ENCODE results near the gene CIRBP.

CIRBP gene

DNA sequence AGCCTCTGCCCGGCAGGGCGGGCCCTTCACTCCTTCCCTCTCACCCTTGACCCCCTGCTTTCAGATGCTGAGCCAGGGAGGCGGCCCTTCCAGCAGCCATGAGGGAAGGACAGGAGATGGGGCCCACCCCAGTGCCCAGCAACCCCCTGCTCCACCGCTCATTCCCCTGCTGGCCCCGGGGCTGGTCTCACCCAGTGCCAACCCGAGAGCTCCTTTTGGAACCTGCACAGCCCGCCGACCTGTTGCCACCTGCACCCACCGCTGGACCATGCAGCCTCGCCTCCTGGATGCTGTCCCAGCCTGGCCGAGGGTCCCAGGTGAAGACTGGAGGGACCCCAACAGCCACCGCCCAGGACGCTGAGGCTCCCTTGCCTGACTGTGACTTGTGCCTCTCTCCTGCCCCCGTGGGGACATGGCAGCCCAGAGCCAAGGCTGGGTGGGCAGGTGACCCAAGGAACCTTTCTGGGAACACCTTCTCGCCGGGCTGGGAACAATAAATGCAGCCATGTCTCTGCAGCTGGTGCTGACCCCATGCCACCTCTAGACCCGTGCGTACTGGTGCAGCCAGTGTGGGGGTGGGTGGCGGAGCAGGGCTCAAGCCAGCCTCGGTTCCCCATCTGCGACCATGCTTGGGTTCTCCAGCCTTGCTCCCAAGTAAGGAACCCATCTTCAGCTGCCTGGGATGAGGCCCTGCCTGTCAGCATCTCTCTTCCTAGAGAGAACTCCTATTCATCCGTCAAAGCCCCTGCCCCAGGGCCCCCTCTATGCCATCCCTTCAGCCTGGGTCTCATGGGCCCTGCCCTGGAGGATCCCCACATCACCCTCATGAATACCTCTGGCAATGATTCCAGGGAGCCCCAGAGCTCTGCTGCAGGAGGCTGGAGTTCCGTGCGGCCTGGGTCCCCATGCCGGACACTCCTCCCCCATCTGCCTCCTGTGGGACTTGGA is 9.9 kb downstream of the CIRBP start:
- peaks cover 24% of the 10 kb centered on the region for H3K36me3 ChIP-seq (replicated peaks; ENCODE audit: low read depth, low read length)
- peaks cover 17% of the 10 kb centered on the region for H3K4me1 ChIP-seq (ENCODE audit: low read length)
- TF ChIP-seq EZH2phosphoT487 (IDR thresholded peaks at IDR 0.05; ENCODE audit: low read depth) = no peak

GRCh38 chr19:1279782-1280341 is 10.7 kb downstream of the CIRBP start:
- Histone ChIP-seq H3K27ac (ENCODE audit: low read length) (no peak overlapping the region), H3K4me2 (ENCODE audit: low read length) (no peak overlapping the region), H3K9me3 (ENCODE audit: insufficient read depth, low read length) (no peaks in the 10 kb centered on the region), H4K20me1 (ENCODE audit: insufficient read depth, low read length) (peaks cover 5% of the 10 kb centered on the region; the same call in 1 of the 2 replicates), H3K9ac (ENCODE audit: low read length) (no peak overlapping the region), H2AFZ (ENCODE audit: low read depth, low read length) (no peak overlapping the region), H3K27me3 (ENCODE audit: low read depth, low read length) (peaks cover 9% of the 10 kb centered on the region; the same call in 1 of the 2 replicates), H3K4me3 (ENCODE audit: low read length) (no peak overlapping the region), H3K4me1 (ENCODE audit: low read length) (peaks cover 12% of the 10 kb centered on the region), H3K79me2 (ENCODE audit: low read length) (peaks cover 16% of the 10 kb centered on the region), H3K36me3 (replicated peaks; ENCODE audit: low read depth, low read length) (peaks cover 15% of the 10 kb centered on the region)
- TF ChIP-seq, protein P1, sequence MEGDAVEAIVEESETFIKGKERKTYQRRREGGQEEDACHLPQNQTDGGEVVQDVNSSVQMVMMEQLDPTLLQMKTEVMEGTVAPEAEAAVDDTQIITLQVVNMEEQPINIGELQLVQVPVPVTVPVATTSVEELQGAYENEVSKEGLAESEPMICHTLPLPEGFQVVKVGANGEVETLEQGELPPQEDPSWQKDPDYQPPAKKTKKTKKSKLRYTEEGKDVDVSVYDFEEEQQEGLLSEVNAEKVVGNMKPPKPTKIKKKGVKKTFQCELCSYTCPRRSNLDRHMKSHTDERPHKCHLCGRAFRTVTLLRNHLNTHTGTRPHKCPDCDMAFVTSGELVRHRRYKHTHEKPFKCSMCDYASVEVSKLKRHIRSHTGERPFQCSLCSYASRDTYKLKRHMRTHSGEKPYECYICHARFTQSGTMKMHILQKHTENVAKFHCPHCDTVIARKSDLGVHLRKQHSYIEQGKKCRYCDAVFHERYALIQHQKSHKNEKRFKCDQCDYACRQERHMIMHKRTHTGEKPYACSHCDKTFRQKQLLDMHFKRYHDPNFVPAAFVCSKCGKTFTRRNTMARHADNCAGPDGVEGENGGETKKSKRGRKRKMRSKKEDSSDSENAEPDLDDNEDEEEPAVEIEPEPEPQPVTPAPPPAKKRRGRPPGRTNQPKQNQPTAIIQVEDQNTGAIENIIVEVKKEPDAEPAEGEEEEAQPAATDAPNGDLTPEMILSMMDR (IDR thresholded peaks at IDR 0.05; ENCODE audit: low read depth, low read length) = peak; percentile 98
- TF ChIP-seq EZH2phosphoT487 (IDR thresholded peaks at IDR 0.05; ENCODE audit: low read depth) = no peak

More for the DNA sequence above, 9.9 kb downstream of the CIRBP start:
- H3K27me3 ChIP-seq (ENCODE audit: low read depth, low read length) = peaks cover 6% of the 10 kb centered on the region; the same call in 1 of the 2 replicates
- H3K4me3 ChIP-seq (ENCODE audit: low read length) = no peak overlapping the region
- H3K79me2 ChIP-seq (ENCODE audit: low read length) = peaks cover 25% of the 10 kb centered on the region
- H3K9ac ChIP-seq (ENCODE audit: low read length) = no peak overlapping the region
- no peaks in the 10 kb centered on the region for H3K9me3 ChIP-seq (ENCODE audit: insufficient read depth, low read length)
- H3K27ac ChIP-seq (ENCODE audit: low read length) = no peak overlapping the region
- H3K4me2 ChIP-seq (ENCODE audit: low read length) = no peak overlapping the region
- no peak overlapping the region for H2AFZ ChIP-seq (ENCODE audit: low read depth, low read length)
- H4K20me1 ChIP-seq (ENCODE audit: insufficient read depth, low read length) = peaks cover 5% of the 10 kb centered on the region; the same call in 1 of the 2 replicates

DNA sequence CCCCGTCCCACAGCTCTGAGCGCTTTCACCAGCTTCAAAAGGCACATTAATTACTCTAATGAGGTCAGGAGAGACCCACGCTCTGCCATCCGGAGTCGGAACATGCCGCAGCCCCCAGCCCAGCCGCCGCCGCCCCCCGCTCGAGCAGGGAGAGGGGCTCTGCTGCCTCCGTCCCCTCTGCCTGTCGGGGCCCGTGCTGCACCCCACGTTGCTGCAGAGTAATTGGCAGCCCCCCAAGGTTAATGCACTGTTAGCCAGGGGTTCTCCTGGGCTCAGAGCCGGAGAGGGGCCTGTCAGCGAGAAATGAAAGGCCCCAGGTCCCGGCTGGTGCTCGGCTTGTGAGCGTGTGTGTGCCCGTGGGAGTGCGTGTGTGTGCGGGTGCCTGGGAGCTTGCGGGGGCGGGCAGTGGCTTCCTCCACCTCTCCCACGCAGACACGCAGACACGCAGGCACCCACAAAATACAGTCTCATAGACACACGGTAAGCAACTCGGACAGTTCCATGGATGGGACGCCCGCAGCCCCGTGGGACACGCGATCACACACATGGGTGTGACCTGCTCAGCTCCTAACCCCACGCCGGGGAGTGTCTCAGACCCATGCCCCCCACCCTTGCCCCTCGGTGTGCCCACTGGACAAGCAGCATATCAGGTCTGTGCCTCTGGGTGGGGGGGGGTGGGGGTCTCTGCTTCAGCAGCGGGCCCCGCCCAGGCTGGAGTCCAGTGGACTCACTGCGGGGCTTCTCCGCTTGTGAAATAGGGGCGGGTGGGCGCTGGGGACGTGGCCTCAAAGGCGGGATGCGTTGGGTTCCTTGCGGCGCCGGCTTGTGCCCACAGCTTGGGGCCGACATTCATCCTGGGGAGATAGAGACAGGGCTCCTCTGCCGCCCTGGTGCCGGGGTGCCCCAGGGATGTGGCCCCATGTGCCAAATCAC is 11.8 kb downstream of the CIRBP start:
- Histone ChIP-seq H3K4me2 (ENCODE audit: low read length) (no peak overlapping the region), H3K27me3 (ENCODE audit: low read depth, low read length) (peaks cover 9% of the 10 kb centered on the region; the same call in 1 of the 2 replicates), H3K4me1 (ENCODE audit: low read length) (peaks cover 9% of the 10 kb centered on the region), H3K9ac (ENCODE audit: low read length) (no peak overlapping the region), H3K4me3 (ENCODE audit: low read length) (no peak overlapping the region), H3K27ac (ENCODE audit: low read length) (no peak overlapping the region), H4K20me1 (ENCODE audit: insufficient read depth, low read length) (peaks cover 5% of the 10 kb centered on the region; the same call in 1 of the 2 replicates), H3K9me3 (ENCODE audit: insufficient read depth, low read length) (no peaks in the 10 kb centered on the region), H3K79me2 (ENCODE audit: low read length) (peaks cover 13% of the 10 kb centered on the region), H3K36me3 (replicated peaks; ENCODE audit: low read depth, low read length) (peaks cover 12% of the 10 kb centered on the region), H2AFZ (ENCODE audit: low read depth, low read length) (no peak overlapping the region)
- TF ChIP-seq EZH2phosphoT487 (IDR thresholded peaks at IDR 0.05; ENCODE audit: low read depth) = no peak
- TF ChIP-seq, protein P1 (IDR thresholded peaks at IDR 0.05; ENCODE audit: low read depth, low read length) = no peak

- H3K27me3 ChIP-seq (ENCODE audit: low read depth, low read length) = peaks cover 9% of the 10 kb centered on the region; the same call in 1 of the 2 replicates
- H3K9me3 ChIP-seq (ENCODE audit: insufficient read depth, low read length) = no peaks in the 10 kb centered on the region
- no peak overlapping the region for H2AFZ ChIP-seq (ENCODE audit: low read depth, low read length)
- no peak overlapping the region for H3K4me2 ChIP-seq (ENCODE audit: low read length)
- H3K4me3 ChIP-seq (ENCODE audit: low read length) = no peak overlapping the region
- peaks cover 5% of the 10 kb centered on the region for H3K79me2 ChIP-seq (ENCODE audit: low read length)
- peaks cover 12% of the 10 kb centered on the region for H3K36me3 ChIP-seq (replicated peaks; ENCODE audit: low read depth, low read length)
- no peak for TF ChIP-seq EZH2phosphoT487 (IDR thresholded peaks at IDR 0.05; ENCODE audit: low read depth)
- TF ChIP-seq, protein P1 (IDR thresholded peaks at IDR 0.05; ENCODE audit: low read depth, low read length) = no peak
- H3K4me1 ChIP-seq (ENCODE audit: low read length) = peaks cover 3% of the 10 kb centered on the region
- no peak overlapping the region for H3K9ac ChIP-seq (ENCODE audit: low read length)
- H3K27ac ChIP-seq (ENCODE audit: low read length) = no peak overlapping the region
- H4K20me1 ChIP-seq (ENCODE audit: insufficient read depth, low read length) = peaks cover 5% of the 10 kb centered on the region; the same call in 1 of the 2 replicates
Measured at GRCh38 chr19:1281569-1282287, 12.6 kb downstream of the CIRBP start.
